Hepatocyte (in vitro differentiated cells): ENCODE results near the gene CBX2. TPM values are rescaled to one million over a fixed set of nuclear protein-coding genes. Genes with fewer than 3 reads are reported as not detected.

Experiments used
- DNase-seq: peaks from one replicate; pipeline ENCODE4 v3.0.0-alpha.2; 2016; ENCODE audit warnings: low spot score
- H2AFZ ChIP-seq: fragments of 200-600 bp; sonication (generic); 2 replicates; pipeline ENCODE4 v1.6.0; 2016; ENCODE audit warnings: antibody characterized with exemption, mild to moderate bottlenecking
- H3K27ac ChIP-seq: fragments of 200-600 bp; sonication (generic); 2 replicates; pipeline ENCODE4 v1.5.1; 2016; ENCODE audit warnings: mild to moderate bottlenecking
- H3K27me3 ChIP-seq: fragments of 200-600 bp; sonication (generic); 2 replicates; pipeline ENCODE4 v1.6.1; 2016
- H3K36me3 ChIP-seq: fragments of 200-600 bp; sonication (generic); replicated peaks from 2 replicates; pipeline ENCODE4 v1.5.1; 2016; ENCODE audit warnings: low read depth; ENCODE audit not compliant: insufficient read depth
- H3K4me1 ChIP-seq: fragments of 200-600 bp; sonication (generic); 2 replicates; pipeline ENCODE4 v1.5.1; 2016; ENCODE audit warnings: mild to moderate bottlenecking, moderate library complexity; ENCODE audit not compliant: insufficient read depth
- H3K4me2 ChIP-seq: fragments of 200-600 bp; sonication (generic); 2 replicates; pipeline ENCODE4 v1.6.0; 2016
- H3K4me3 ChIP-seq: fragments of 200-600 bp; sonication (generic); 2 replicates; pipeline ENCODE4 v1.5.1; 2016; ENCODE audit warnings: mild to moderate bottlenecking
- H3K79me2 ChIP-seq: fragments of 200-600 bp; sonication (generic); 2 replicates; pipeline ENCODE4 v1.6.0; 2017; ENCODE audit warnings: mild to moderate bottlenecking
- H3K9me2 ChIP-seq: fragments of 200-600 bp; sonication (generic); replicated peaks from 2 replicates; pipeline ENCODE4 v1.6.0; 2017; ENCODE audit warnings: mild to moderate bottlenecking; ENCODE audit not compliant: insufficient read depth
- H3K9me3 ChIP-seq: fragments of 200-600 bp; sonication (generic); 2 replicates; pipeline ENCODE4 v1.5.1; 2016; ENCODE audit warnings: low read depth, mild to moderate bottlenecking
- H4K20me1 ChIP-seq: fragments of 200-600 bp; sonication (generic); 2 replicates; pipeline ENCODE4 v1.6.0; 2016; ENCODE audit warnings: mild to moderate bottlenecking; ENCODE audit not compliant: insufficient read depth, poor library complexity, severe bottlenecking
- EZH2 ChIP-seq: fragments of 200-600 bp; sonication (generic); IDR thresholded peaks from 2 replicates; pipeline ENCODE4 v1.6.1; 2016; ENCODE audit warnings: antibody characterized with exemption, mild to moderate bottlenecking, borderline replicate concordance
- EZH2phosphoT487 ChIP-seq: fragments of 200-600 bp; sonication (generic); IDR thresholded peaks from one replicate; pipeline ENCODE4 v1.6.1; 2018; ENCODE audit warnings: antibody characterized with exemption, mild to moderate bottlenecking, low read depth, moderate library complexity; ENCODE audit not compliant: unreplicated experiment, severe bottlenecking
- WGBS: methylation state at CpG from one replicate; pipeline ENCODE4 v1.1.6; 2016; ENCODE audit warnings: low lambda C conversion rate; ENCODE audit errors: missing lambda C conversion rate; 5-methylcytosine and 5-hydroxymethylcytosine counted together
- polyA plus RNA-seq: library from polyadenylated mRNA; unstranded; fragments of >200 nt; fragmentation: Nextera tagmentation; extraction: Ambion mirVana; gene quantifications from 2 replicates; pipeline ENCODE4 v1.2.1, GENCODE V29; 2016
- total RNA-seq: library from RNA; depleted of rRNA; stranded (reverse); fragments of >200 nt; gene quantifications from 2 replicates; pipeline ENCODE4 v1.2.3, GENCODE V29; 2014
- TF ChIP-seq, protein P1 (sequence below): fragments of 200-600 bp; sonication (generic); IDR thresholded peaks from 2 replicates; pipeline ENCODE4 v1.5.1; 2016; ENCODE audit warnings: antibody characterized with exemption, mild to moderate bottlenecking; ENCODE audit not compliant: poor library complexity

CBX2 gene
- total and polyA plus RNA-seq, 2 experiments from 2014 or later, result 11.6 to 16.3 TPM

GRCh38 chr17:79749156-79749815 lies 28.7 kb upstream of the CBX2 start:
- H3K9me2 ChIP-seq, result no peaks in the 10 kb centered on the region
- peaks cover 14% of the 10 kb centered on the region for H3K4me1 ChIP-seq
- H3K36me3 ChIP-seq, result no peaks in the 10 kb centered on the region
- 19% methylated on average over 3 of the region's 3 CpGs for WGBS
- TF ChIP-seq, protein P1, sequence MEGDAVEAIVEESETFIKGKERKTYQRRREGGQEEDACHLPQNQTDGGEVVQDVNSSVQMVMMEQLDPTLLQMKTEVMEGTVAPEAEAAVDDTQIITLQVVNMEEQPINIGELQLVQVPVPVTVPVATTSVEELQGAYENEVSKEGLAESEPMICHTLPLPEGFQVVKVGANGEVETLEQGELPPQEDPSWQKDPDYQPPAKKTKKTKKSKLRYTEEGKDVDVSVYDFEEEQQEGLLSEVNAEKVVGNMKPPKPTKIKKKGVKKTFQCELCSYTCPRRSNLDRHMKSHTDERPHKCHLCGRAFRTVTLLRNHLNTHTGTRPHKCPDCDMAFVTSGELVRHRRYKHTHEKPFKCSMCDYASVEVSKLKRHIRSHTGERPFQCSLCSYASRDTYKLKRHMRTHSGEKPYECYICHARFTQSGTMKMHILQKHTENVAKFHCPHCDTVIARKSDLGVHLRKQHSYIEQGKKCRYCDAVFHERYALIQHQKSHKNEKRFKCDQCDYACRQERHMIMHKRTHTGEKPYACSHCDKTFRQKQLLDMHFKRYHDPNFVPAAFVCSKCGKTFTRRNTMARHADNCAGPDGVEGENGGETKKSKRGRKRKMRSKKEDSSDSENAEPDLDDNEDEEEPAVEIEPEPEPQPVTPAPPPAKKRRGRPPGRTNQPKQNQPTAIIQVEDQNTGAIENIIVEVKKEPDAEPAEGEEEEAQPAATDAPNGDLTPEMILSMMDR, result no peak
- TF ChIP-seq EZH2 (no peak), EZH2phosphoT487 (no peak)
- H3K4me3 ChIP-seq, result no peak overlapping the region
- no peaks in the 10 kb centered on the region for H3K79me2 ChIP-seq
- no peaks in the 10 kb centered on the region for H4K20me1 ChIP-seq
- H2AFZ ChIP-seq, result no peak overlapping the region
- H3K27me3 ChIP-seq, result peaks cover 43% of the 10 kb centered on the region
- H3K27ac ChIP-seq, result no peak overlapping the region
- no peak overlapping the region for H3K4me2 ChIP-seq
- DNase-seq, result no peak
- no peaks in the 10 kb centered on the region for H3K9me3 ChIP-seq

DNA sequence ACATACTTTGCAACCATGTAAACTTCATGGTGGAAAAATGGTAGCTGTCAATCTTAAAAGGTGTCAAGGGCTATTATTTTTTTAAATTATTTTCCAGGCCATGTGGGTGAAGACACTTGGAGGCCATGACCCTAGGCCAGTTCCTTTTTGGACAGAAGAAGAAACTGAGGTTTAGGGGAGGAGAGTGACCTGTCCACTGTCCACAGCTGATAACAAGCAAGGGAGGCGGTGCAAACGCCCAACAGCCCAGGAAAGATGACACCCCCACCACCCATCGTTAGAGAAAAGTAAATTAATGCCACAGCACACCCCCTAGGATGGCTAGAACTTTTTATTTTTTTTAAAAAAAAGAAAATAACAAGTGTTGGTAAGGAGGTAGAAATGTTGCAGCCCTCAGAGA lies 28.0 kb upstream of the CBX2 start:
- H3K27ac ChIP-seq, result no peak overlapping the region
- H2AFZ ChIP-seq, result no peak overlapping the region
- peaks cover 43% of the 10 kb centered on the region for H3K27me3 ChIP-seq
- no peak for TF ChIP-seq EZH2
- TF ChIP-seq, protein P1, result no peak
- TF ChIP-seq EZH2phosphoT487, result no peak
- H3K9me2 ChIP-seq, result no peaks in the 10 kb centered on the region
- H4K20me1 ChIP-seq, result no peaks in the 10 kb centered on the region
- no peak overlapping the region for H3K4me2 ChIP-seq
- 58% methylated on average over 3 of the region's 3 CpGs for WGBS
- no peaks in the 10 kb centered on the region for H3K9me3 ChIP-seq
- H3K4me1 ChIP-seq, result peaks cover 14% of the 10 kb centered on the region
- DNase-seq, result no peak
- no peaks in the 10 kb centered on the region for H3K36me3 ChIP-seq
- no peaks in the 10 kb centered on the region for H3K79me2 ChIP-seq
- no peak overlapping the region for H3K4me3 ChIP-seq

- Histone ChIP-seq H3K4me1 (peaks cover 14% of the 10 kb centered on the region), H3K9me2 (no peaks in the 10 kb centered on the region), H3K79me2 (no peaks in the 10 kb centered on the region), H3K4me3 (no peak overlapping the region), H2AFZ (no peak overlapping the region), H4K20me1 (no peaks in the 10 kb centered on the region), H3K36me3 (no peaks in the 10 kb centered on the region), H3K4me2 (no peak overlapping the region), H3K9me3 (no peaks in the 10 kb centered on the region), H3K27ac (no peak overlapping the region), H3K27me3 (peaks cover 43% of the 10 kb centered on the region)
- WGBS, result 87% methylated on average over 13 of the region's 13 CpGs
- no peak for DNase-seq
- TF ChIP-seq, protein P1, result no peak
- TF ChIP-seq EZH2, result no peak
- no peak for TF ChIP-seq EZH2phosphoT487
These were observed 27.1 kb upstream of the CBX2 start for GRCh38 chr17:79750650-79751545.
